Fibroblast of lung (primary cell): ENCODE results near the gene TMC1.

Experiments used
- CTCF ChIP-seq, 2 donors: IDR thresholded peaks in 1 of 2; conservative IDR thresholded peaks in 1 of 2; 1 replicate in 1 of 2; 2 replicates in 1 of 2; pipeline ENCODE4 v1.5.1; 2011 to 2012; ENCODE audit warnings: low read length in 2 of 2, control low read depth in 1 of 2, inconsistent platforms in 1 of 2, low read depth in 1 of 2, mild to moderate bottlenecking in 1 of 2
- EZH2 ChIP-seq: IDR thresholded peaks from 2 replicates; pipeline ENCODE4 v1.5.1; 2012; ENCODE audit warnings: low read length, control low read depth, mild to moderate bottlenecking; ENCODE audit errors: missing control alignments

GRCh38 chr9:72775570-72775969 lies 254.2 kb downstream of the TMC1 start:
- TF ChIP-seq CTCF (conservative IDR thresholded peaks at IDR 0.05 in 1 of 2, IDR thresholded peaks at IDR 0.05 in 1 of 2; ENCODE audit: low read depth in 1 of 2, low read length in 2 of 2) = no peak
- no peak for TF ChIP-seq EZH2
